GM18502 (cell line): ENCODE measurements around the gene FGB.
"Not testable (repeated sequence)": the region's sequence is repeated elsewhere in the genome, so short reads cannot be mapped to it uniquely, and the experiment has no call there.

Experiments used
- ATAC-seq: cut with Tn5 transposase; IDR thresholded peaks from one replicate; pipeline ENCODE4 v1.9.1; 2021; ENCODE audit warnings: mild to moderate bottlenecking; ENCODE audit not compliant: unreplicated experiment, poor library complexity

Gene FGB

DNA sequence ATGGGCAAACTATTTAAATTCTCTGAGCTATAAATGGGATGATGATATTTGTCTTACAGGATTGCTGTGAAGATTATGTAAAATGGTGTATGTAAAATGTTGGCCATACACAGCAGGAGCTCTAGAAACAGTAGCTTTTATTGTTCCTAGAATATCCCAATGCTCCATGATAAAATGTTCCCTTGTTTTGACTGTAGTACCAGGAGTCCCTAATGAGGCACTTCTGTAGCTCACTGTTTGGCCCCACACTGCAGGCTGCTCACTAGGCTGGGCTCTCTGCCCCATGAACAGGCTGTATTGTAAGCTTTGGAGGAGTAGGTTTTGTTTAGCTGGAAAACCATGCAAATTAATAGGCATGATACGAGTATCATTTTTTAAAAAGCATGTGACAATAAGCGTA is 31.1 kb downstream of the FGB start:
- no peak for ATAC-seq

DNA sequence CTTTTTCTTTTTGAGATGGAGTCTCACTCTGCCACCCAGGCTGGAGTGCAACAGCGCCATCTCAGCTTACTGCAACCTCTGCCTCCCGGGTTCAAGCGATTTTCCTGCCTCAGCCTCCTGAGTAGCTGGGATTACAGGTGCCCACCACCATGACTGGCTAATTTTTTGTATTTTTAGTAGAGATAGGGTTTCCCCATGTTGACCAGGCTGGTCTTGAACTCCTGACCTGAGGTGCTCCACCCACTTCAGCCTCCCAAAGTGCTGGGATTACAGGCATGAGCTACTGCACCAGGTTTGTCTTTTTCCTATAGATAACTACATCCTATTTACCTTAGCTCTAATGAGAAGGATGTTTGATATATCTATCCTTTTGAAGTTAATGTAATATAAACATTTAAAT is 31.5 kb downstream of the FGB start:
- not testable (repeated sequence) for ATAC-seq

DNA sequence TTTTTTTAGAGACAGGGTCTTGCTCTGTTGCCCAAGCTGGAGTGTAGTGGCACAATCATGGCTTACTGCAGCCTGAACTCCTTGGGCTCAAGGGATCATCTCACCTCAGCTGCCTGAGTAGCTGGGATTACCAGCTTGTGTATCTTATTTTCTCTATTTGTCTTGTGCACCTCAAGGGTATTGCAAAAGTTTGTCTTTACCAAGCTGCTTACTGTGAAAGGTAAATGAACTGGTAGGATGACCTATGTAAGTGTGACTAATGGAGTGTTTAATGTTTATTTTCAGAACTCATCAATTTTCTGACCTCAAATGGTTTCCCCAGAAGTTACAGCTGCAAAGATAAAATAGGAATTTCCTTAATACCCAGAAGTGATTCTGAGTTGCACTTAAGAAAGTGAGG is 33.0 kb downstream of the FGB start:
- no peak for ATAC-seq

DNA sequence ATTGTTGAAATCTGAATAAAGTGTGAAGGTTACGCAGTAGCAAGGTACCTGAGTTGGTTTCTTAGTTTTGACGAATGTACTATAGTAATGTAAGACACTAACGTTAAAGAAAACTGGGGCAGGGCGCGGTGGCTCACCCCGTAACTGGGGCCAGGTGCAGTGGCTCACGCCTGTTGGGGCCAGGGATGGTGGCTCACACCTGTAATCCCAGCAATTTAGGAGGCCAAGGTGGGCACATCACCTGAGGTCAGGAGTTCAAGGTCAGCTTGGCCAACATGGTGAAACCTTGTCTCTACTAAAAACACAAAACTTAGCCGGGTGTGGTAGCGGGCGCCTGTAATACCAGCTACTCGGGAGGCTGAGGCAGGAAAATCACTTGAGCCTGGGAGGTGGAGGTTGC is 34.5 kb downstream of the FGB start:
- ATAC-seq = not testable (repeated sequence)

DNA sequence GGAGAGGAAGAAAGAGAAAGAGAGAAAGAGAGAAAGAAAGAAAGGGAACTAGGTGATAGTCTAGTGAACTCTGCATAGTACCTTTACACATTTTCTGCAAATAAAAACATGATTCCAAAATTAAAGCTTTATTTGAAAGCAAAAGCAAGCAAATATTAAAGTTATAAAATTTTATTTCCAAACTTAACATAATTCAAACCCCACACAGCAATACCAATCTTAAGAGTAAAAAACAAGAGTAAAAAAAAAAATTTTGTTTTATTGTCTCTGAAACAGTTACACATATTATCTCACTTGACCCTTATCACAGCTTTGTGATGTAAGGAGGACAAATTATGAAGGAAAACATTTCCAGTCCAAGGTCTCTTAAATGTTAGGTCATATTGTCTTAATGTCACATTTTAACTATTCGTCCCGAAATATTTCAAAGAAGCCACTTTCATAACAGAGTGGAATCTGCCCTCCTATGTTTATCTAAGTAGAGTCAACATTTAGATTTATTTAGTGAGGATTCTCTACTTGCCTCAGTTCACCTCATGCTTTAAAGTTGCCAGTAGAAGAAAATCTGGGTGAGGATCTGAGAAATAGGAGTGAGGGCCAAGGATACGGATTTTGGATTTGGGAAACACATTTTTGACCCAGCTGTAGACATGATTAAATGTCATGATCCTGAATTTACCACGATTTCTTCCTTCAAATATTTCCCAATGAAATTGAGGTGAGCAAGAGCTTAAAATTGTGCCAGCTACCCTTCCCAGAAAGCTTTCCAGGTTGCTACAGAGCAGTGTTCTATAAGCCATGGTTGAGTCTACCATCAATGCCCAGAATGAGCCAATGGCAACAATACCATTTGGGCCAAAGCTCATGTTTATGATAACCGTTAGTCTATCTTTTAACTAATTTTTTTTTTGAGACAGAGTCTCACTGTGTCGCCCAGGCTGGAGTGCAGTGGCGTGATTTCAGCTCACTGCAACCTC is 35.3 kb downstream of the FGB start:
- ATAC-seq = no peak

DNA sequence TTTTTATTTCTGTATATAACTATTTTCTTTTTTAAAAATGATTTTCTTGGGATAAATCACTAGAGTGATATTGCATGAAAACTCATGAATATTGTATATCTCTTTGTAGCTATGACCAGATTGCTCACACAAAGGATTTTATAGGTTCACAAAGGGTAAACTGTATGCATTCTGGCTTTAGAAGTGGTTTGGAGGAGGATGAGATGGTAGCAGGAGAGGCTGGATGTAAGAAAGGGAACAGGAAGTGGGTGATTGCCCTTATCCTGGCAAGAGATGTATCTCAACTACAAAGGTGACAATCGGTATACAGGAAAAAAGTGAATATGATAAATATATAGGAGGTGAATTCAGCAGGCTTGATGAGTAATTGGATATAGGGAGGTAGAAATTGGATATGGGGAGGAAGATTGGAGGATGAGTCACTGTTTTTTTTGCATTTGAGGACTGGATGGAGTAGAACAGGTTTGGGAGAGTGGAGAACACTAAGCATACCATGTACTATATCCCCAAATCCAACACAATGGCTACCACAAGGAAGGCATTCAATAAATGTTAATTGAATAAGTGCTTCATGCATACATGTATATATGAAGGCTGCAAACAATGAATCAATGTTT is 39.7 kb downstream of the FGB start:
- no peak for ATAC-seq

DNA sequence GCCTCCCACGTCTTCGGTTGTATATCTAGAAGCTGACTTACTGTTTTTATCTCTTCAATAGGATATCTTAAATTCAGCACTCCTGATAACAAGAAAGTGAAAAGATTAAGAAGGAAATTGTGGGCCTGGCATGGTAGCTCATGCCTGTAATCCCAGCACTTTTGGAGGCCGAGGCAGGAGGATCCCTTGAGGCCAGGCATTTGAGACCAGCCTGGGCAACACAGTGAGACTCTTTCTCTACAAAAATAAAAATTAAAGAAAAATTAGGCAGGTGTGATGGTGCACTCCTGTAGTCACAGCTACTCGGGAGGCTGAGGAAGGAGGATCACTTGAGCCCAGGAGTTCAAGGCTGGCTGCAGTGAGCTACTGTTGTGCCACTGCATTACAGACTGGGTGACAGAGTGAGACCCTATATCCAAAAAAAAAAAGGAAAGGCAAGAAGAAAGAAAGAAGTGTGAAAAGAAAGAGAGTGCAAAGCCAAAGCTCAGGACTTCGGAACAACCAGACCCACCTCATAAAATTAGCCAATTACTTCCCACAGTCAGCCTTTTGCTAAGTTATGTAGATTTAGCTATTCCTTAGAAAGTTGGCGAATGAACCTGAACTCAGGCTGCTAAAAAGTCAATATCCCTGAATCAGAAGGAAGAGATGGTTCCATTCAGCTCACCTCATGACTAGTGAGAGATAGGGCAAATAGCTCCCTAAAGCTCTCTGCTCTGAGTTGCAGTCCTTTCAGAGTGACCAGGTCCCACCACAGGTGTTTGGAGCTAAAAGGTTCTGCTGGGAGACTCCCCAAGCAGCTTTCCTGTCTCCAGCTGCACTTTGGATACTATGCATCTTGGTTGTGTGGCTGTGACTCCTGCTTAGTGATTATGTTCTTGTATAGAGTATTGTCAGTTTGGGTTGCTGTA is 40.5 kb downstream of the FGB start:
- ATAC-seq = no peak

DNA sequence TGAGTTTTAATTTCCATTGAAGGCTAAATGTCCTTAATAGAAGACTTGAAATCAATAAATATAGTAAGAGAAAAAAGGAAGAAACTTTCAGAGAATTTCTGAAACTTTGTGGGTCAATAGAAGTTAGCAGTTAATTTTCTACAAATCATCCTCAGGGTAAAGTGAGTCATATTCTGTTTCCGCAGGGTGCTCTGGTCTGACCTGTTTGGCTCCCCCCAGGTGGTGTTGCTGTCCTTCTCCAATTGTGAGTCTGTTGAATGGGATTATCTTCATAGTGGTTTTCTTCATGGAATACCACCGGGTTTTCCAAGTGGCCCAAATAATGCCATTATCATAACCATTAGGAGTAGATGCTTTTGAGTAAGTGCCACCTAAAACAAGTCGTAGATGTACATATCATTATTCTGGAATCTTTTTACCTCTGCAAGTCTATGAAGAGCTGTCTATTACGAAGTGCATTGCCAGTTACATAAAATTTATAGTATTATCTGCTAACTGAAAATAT is 41.9 kb downstream of the FGB start:
- ATAC-seq = no peak

DNA sequence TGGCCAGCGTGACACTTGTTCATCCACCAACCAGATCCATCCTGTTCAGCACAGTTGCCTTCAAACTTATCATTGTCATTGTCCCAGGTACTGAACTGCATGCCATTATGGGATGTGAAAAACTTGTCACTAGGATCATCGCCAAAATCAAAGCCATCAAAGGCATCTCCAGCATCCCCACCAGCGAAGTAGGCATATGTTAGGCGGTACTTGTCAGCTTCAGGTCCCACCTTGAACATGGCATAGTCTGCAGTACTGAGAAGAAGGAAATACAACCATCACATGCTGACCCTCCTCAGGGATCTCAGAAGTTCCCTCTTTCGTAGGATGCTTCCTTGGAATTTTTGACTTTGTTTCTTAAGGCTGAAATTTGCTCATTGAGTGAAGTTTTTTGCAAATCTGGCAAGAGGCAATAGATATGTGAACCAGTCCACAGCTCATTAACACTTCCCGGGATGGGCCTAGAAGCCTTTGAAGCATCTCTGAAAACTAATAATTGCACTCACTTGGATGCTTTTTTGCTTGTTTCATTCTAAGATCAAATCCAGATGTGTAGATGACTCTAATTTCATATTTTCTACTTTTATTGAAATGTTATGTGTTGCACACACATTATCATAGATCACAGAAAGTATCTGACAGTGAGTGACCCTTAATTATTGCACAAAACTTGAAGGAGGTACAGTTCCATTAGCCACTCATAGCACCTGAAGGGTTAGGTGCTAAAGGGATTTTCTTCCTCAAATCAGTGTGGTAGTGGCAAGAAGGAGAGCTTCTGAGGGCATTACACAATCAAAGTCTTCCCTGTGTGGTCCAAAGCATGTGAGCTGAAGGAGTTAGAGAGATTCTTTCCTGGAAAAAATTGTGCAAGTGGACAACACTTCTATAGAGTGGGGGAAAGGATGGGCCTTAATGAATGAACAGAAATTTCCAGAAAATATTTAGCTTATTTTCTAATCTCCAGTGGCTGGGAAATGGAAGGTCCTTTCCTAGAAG is 44.2 kb downstream of the FGB start:
- no peak for ATAC-seq

DNA sequence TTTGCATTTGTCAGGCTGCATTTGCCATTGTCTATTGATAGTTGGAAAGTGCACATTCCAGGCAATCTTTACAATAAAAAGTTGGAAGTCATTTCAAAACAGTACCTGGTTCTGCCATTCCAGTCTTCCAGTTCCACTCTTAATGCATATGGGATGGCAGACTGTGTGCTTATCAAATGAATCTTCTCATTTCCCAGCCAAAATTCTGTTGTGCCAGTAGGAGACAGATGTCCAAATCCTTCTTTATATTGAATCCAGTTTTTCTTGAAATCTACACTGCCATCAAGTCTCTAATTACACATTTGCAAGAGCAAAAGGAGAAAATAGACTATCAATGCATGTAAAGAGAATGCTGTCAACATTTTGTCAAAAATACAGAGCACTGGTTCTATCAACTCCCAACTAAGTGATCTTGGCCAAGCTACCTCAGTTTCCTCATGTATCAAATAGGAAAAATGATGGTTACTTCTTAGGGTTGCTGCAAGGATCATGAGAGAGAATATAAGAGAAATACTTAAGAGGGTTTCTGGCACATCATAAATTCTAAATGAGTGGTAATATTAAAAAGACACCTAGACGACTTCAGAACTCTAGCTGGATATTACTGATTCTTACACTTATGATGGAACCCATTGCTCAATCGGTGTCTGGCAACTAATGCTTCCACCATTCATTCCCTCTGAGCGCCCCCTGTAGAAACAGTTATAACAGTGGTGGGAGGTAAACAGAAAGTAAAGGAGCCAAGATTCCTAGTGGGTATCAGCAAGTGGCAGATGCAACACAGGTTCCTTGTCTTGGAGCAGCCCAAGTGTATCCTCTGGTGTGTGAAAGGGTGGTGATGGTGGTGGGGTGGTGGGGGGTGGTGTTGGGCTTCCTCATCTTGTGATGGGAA is 45.8 kb downstream of the FGB start:
- ATAC-seq = no peak

DNA sequence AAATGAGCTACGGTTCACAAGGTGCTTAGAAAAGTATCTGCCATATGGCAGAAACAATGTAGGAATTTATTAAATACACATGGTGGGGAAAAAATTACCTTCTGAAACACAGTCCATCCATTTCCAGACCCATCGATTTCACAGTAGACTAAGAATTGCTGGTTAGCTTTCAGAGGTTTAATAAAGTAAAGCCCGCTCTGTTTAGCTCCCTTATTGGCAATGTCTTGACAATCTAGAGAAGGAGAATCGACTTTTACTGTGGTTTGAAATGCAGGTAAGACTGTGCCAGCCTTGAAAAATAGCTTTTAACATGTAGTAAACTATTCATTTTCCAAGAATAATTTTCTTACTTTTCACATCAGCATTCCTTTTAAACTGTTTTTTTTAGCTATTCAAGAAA is 46.7 kb downstream of the FGB start:
- ATAC-seq = no peak

DNA sequence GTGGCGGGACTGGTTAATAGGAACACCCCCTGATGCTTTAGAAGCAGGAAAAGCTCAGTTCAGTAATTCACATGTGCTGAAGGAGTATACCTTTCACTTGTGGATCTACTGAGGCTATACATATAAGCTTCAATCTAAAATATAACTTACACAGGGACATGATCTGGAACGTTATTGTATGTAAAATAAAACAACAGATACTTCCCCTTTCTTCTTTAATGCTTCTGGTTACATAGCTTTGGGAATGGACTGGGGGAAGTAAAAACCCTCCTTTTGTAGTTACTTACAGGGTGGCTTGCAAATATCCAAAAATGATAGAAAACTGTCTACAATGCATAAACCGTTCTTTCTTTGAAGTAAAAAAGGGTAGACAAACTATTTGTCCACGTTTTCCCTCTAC is 47.8 kb downstream of the FGB start:
- no peak for ATAC-seq

DNA sequence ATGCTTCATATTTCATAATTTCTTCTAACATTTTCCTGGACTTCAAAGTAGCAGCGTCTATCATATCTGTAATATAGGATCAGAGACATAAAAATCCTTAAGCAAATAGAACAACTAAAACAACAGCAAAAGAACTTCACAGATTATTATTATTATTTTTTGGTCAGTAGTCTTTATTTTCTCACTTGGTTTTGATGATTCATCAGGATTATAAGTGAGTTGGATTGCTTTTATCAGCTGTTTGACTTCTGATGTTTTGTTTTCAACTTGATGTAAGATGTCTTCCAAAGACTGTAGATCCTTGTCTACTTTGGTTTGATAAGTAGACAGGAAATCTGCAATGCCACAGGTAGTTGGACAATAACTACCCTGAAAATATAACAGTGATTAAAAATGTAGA is 49.0 kb downstream of the FGB start:
- no peak for ATAC-seq

DNA sequence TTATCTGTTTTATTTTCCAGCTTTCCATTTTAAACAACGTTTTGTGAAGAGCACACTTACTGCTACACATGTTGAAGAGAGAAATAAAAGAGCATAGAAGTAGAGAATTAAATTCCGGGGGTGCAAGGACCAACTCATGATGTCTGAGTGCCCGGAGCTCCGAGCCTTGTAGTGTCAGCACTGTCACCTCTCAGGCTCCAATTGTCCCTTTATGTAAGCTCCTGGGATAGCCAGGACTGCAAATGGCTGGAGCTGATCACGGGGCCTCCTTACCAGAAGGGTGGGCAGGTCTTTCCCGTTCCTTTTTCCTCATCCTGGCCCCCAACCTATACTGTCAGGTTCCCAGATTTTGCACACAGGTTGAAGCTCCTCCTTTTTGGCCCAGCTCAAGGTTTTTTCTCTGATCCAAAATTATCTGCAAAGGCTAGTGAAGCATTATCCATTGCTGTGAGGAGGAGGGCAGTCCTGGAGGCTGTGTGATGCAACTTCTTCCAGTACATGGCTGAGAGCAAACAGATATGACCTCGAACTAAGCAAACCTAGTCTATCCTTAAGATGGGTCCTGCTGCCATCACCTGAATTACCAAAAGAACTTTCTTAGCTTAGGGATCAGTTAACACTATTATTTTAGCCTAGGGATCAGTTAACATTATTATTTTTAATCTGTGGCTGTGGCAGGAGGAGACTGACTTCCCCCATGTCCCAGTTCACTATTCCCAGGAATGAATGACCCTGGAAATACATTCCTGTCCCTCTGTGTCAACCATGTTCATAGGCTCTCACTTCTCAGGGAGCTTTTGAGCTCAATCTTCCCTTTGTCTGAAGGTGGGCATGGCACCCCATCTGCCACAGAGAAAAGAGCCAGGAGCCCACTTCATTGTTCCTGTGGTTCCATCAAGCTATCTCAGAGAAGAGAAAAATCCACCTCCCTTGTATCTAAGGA is 49.9 kb downstream of the FGB start, which contains the start of gene FGG:
Gene FGG, minus strand, starts transcription at position 185 of the 943 bp plus-strand sequence. Its CDS starts 47 bp downstream, at position 138.
- no peak for ATAC-seq

DNA sequence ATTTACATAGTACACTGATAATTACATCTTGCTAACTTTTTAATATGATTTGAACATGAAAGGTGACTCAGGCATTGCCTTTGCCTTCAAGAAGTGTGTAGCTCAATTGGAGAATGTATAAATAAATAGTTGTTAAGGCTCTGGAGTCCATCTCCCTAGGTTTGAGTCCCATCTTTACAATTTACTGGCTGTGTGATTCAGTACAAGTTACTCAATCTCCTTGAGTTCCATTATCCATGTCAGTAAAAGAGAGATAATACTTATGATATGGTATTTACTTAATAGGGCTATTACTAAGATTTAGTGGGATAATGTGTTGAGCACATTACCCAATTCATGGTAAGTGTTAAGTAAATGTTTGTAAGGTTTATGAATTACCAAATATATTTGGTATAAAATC is 51.5 kb downstream of the FGB start:
- no peak for ATAC-seq

DNA sequence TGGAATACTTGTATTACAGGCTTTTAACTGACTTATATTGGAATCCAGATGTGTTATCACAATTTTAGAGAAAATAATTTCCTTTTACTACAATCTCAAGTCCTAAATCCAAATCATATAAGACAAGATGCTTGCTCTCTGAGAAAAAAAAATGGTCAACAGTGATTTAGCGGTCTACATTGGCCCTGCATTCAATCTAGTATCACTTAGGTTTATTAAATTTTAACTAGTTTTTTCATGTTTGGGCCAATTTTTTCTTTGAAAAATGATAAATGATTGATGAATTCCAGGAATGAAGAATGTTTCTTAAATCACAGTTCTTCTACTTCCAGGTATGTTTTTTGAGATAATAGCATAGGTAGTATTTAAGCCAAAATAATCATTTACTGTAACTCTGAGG is 52.4 kb downstream of the FGB start:
- no peak for ATAC-seq

DNA sequence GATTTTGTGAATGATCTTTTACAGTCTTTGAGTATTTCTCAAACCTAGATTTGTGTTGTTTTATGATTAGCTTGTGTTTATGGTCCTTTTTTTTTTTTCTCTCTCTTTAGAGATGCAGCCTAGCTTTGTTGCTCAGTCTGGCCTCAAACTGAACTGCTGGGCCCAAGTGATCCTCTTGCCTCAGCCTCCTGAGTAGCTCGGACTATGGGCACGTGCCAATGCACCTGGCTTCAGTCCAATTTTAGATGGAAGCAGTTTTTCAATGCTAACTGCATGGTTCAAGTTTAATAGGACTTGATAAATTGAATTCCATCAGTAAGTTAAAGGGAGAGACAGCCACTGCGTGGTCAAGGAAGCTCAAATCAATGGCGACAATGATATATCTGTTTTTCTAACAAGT is 53.5 kb downstream of the FGB start:
- peak; percentile 9 for ATAC-seq
